GM12878 (cell line): Measurements from ENCODE around the gene C20orf96. TPM values are rescaled to one million over a fixed set of nuclear protein-coding genes. Genes with fewer than 3 reads are reported as not detected.

ENCODE experiments used
- ATAC-seq: fragments of 200-7000 bp; cut with Tn5 transposase; 3 replicates; pipeline ENCODE4 v1.9.1; 2020; ENCODE audit warnings: mild to moderate bottlenecking, moderate library complexity
- BruUV-seq: library from RNA; stranded (reverse); fragments of 400-500 nt; replicated peaks from 2 replicates; lab custom pipeline; 2021; lab: Mats Ljungman, UMichigan
- CTCF ChIA-PET: fragments of 300-600 bp; sonication (Branson Sonifier 250); formaldehyde crosslinking; extraction: SDS; loops from one replicate; lab custom pipeline; 2021; ENCODE audit warnings: inconsistent platforms; lab: Yijun Ruan, JAX
- POLR2A ChIA-PET: fragments of 350-600 bp; formaldehyde crosslinking; extraction: SDS; loops from one replicate; lab custom pipeline; 2021; ENCODE audit warnings: inconsistent platforms; lab: Charles Lee
- RAD21 ChIA-PET: fragments of 300-600 bp; sonication (Branson Sonifier 250); formaldehyde crosslinking; loops from one replicate; lab custom pipeline; 2023; ENCODE audit warnings: antibody characterized with exemption; ENCODE audit not compliant: unreplicated experiment; lab: Charles Lee
- SMC1A ChIA-PET: fragments of 300-600 bp; sonication (Branson Sonifier 250); formaldehyde crosslinking; loops from one replicate; lab custom pipeline; 2023; ENCODE audit not compliant: unreplicated experiment, uncharacterized antibody; lab: Charles Lee
- DNase-seq: peaks from one replicate; pipeline ENCODE4 v3.0.0-alpha.2; 2011; ENCODE audit warnings: low read depth, low spot score
- FAIRE-seq: peaks from 3 replicates; lab custom pipeline; 2011; peaks lifted over from hg19 to GRCh38; lab: Jason Lieb, UNC
- H2AFZ ChIP-seq: 2 replicates; pipeline ENCODE4 v1.6.0; 2011; ENCODE audit warnings: low read depth, low read length, control low read depth; ENCODE audit not compliant: control insufficient read depth
- H3K27ac ChIP-seq: 2 replicates; pipeline ENCODE4 v1.5.1; 2011; ENCODE audit warnings: control low read depth; ENCODE audit not compliant: control insufficient read depth, insufficient read depth
- H3K27me3 ChIP-seq, 2 experiments: replicated peaks in 1 of 2; 2 replicates each; pipeline versions ENCODE4 v1.6.0 to v1.6.1; 2011; ENCODE audit warnings: low read length in 1 of 2; ENCODE audit not compliant: control insufficient read depth in 2 of 2, insufficient read depth in 2 of 2
- H3K36me3 ChIP-seq, 2 experiments: 2 replicates each; pipeline ENCODE4 v1.5.1; 2011; ENCODE audit warnings: low read length in 1 of 2; ENCODE audit not compliant: control insufficient read depth in 2 of 2, insufficient read depth in 2 of 2
- H3K4me1 ChIP-seq: 2 replicates; pipeline ENCODE4 v1.6.1; 2011; ENCODE audit warnings: mild to moderate bottlenecking, low read length, moderate library complexity, mixed read lengths; ENCODE audit not compliant: control insufficient read depth, insufficient read depth
- H3K4me2 ChIP-seq: 2 replicates; pipeline ENCODE4 v1.6.0; 2011; ENCODE audit warnings: control low read depth; ENCODE audit not compliant: control insufficient read depth, insufficient read depth
- H3K4me3 ChIP-seq: fragments of 200-600 bp; sonication (generic); 2 replicates; pipeline ENCODE4 v1.5.1; 2016
- H3K79me2 ChIP-seq: 2 replicates; pipeline ENCODE4 v1.6.0; 2011; ENCODE audit warnings: low read length; ENCODE audit not compliant: control insufficient read depth, insufficient read depth
- H3K9ac ChIP-seq: 2 replicates; pipeline ENCODE4 v1.8.0; 2011; ENCODE audit warnings: low read length, control low read depth, mixed read lengths; ENCODE audit not compliant: control insufficient read depth, insufficient read depth
- H3K9me3 ChIP-seq: replicated peaks from 3 replicates; pipeline ENCODE4 v1.5.1; 2011; ENCODE audit warnings: mild to moderate bottlenecking, low read length; ENCODE audit not compliant: control insufficient read depth, insufficient read depth
- H4K20me1 ChIP-seq: 2 replicates; pipeline ENCODE4 v1.6.0; 2011; ENCODE audit not compliant: control insufficient read depth, insufficient read depth
- ATF7 ChIP-seq: fragments of 450-650 bp; IDR thresholded peaks from 2 replicates; pipeline ENCODE4 v1.6.1; 2016; ENCODE audit warnings: low read depth, mild to moderate bottlenecking
- BACH1 ChIP-seq: fragments of 450-650 bp; IDR thresholded peaks from 2 replicates; pipeline ENCODE4 v1.6.1; 2017; ENCODE audit warnings: mild to moderate bottlenecking, borderline replicate concordance
- CEBPZ ChIP-seq: fragments of 150-350 bp; IDR thresholded peaks from 2 replicates; pipeline ENCODE4 v1.6.1; 2016; ENCODE audit warnings: low read depth, low read length
- GABPA ChIP-seq: IDR thresholded peaks from 2 replicates; pipeline ENCODE4 v1.6.1; 2014; ENCODE audit warnings: antibody characterized with exemption, low read depth, mild to moderate bottlenecking, inconsistent platforms
- HCFC1 ChIP-seq: fragments of 150-350 bp; IDR thresholded peaks from 2 replicates; pipeline ENCODE4 v1.6.1; 2014; ENCODE audit warnings: low read length
- IKZF1 ChIP-seq: fragments of 450-650 bp; conservative IDR thresholded peaks from 2 replicates; pipeline ENCODE4 v1.6.1; 2017; ENCODE audit warnings: antibody characterized with exemption, mild to moderate bottlenecking
- IKZF2 ChIP-seq, 2 experiments: fragments of 450-650 bp; IDR thresholded peaks; 2 replicates each; pipeline ENCODE4 v1.6.1; 2017; ENCODE audit warnings: mild to moderate bottlenecking in 2 of 2, moderate library complexity in 2 of 2
- KAT2A ChIP-seq: conservative IDR thresholded peaks from 2 replicates; pipeline ENCODE4 v1.6.1; 2011; ENCODE audit warnings: low read depth, low read length; ENCODE audit not compliant: control insufficient read depth
- NBN ChIP-seq: fragments of 450-650 bp; IDR thresholded peaks from 2 replicates; pipeline ENCODE4 v1.6.1; 2016
- NRF1 ChIP-seq: conservative IDR thresholded peaks from 2 replicates; pipeline ENCODE4 v1.6.1; 2011; ENCODE audit warnings: mild to moderate bottlenecking, low read depth, low read length, improper control_type of control experiment
- POLR2AphosphoS5 ChIP-seq: IDR thresholded peaks from 2 replicates; pipeline ENCODE4 v1.6.1; 2011; ENCODE audit warnings: mild to moderate bottlenecking, low read length, inconsistent platforms
- SMAD5 ChIP-seq: IDR thresholded peaks from 2 replicates; pipeline ENCODE4 v1.6.1; 2016; ENCODE audit warnings: antibody characterized with exemption, low read depth
- WRNIP1 ChIP-seq: IDR thresholded peaks from 2 replicates; pipeline ENCODE4 v1.6.1; 2011; ENCODE audit warnings: low read depth, low read length, improper control_type of control experiment, borderline replicate concordance
- ZNF207 ChIP-seq: fragments of 450-650 bp; IDR thresholded peaks from 2 replicates; pipeline ENCODE4 v1.6.1; 2014; ENCODE audit warnings: antibody characterized with exemption, mild to moderate bottlenecking, borderline replicate concordance
- ZNF217 ChIP-seq: fragments of 450-650 bp; IDR thresholded peaks from 2 replicates; pipeline ENCODE4 v1.6.1; 2017; ENCODE audit warnings: antibody characterized with exemption, mild to moderate bottlenecking
- WGBS: methylation state at CpG from one replicate; pipeline ENCODE4 v1.1.6; 2016; ENCODE audit warnings: low lambda C conversion rate; ENCODE audit not compliant: insufficient replicate concordance, insufficient coverage; ENCODE audit errors: missing lambda C conversion rate; 5-methylcytosine and 5-hydroxymethylcytosine counted together
- in situ Hi-C: fragments of 300-500 bp; cut with MboI; formaldehyde crosslinking; loops from 9 replicates; pipeline ENCODE4 v1.14.3; 2018; ENCODE audit warnings: mixed read lengths
- intact Hi-C: fragments of 100-400 bp; cut with micrococcal nuclease; formaldehyde crosslinking; loops from one replicate; pipeline ENCODE4 v1.14.2; 2022; ENCODE audit not compliant: unreplicated experiment
- polyA plus RNA-seq, 11 experiments: library from polyadenylated mRNA; depleted of rRNA in 4 of 11; unstranded in 6 of 11; stranded (reverse) in 5 of 11; fragments of >200 nt; fragmentation: Nextera tagmentation in 4 of 11; fragmentation: Illumina TruSeq in 1 of 11; extraction: Ambion mirVana in 4 of 11; extraction: Trizol in 1 of 11; gene quantifications; 1 replicate in 1 of 11; 2 replicates in 10 of 11; pipeline versions ENCODE4 v1.2.1 to v1.2.3, GENCODE V29; 2011 to 2016; ENCODE audit warnings: inconsistent platforms in 2 of 11, missing spikeins in 2 of 11, low read depth in 1 of 11
- total RNA-seq, 4 experiments: library from RNA; depleted of rRNA in 3 of 4; stranded (reverse); fragments of >200 nt in 3 of 4; fragmentation: Illumina TruSeq in 1 of 4; extraction: Trizol in 1 of 4; gene quantifications; 2 replicates each; pipeline versions ENCODE4 v1.2.1 to v1.2.3, GENCODE V29; 2013 to 2021
- TF ChIP-seq, protein P1 (sequence below): fragments of 450-650 bp; IDR thresholded peaks from 2 replicates; pipeline ENCODE4 v1.6.1; 2014; ENCODE audit warnings: mild to moderate bottlenecking

Gene C20orf96
- total and polyA plus RNA-seq, 10 of the 15 experiments (the other 5 are each of a cell fraction or from before 2014, with no cell fraction given) = 1.4 to 8.6 (median 5.9) TPM

DNA sequence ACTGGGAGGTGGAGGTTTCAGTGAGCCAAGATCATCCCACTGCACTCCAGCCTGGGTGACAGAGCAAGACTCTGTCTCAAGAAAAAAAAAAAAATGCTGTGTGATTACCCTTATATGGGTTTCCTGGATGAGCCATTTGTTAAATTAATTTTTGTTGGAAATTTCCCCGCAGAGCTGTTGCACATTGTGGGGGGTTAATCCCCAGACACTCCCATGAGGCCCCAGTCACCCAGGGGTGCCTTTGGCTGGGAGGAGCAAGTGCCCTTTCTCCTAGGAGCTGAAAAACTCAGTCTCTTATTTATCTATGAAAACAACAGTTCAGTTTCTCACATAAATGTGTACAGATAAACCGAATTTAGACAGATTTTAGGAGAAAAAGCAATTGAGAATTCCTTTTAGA lies 37.7 kb downstream of the C20orf96 start:
- H3K9me3 ChIP-seq = no peaks in the 10 kb centered on the region
- ChIA-PET POLR2A (no interaction called here), SMC1A (interaction anchor here (1.2 kb wide), 1 partner anchor 9 kb away, joined by 4 read pairs; no protein-coding TSS in a partner anchor), RAD21 (interaction anchor here (1.2 kb wide), 1 partner anchor 11 kb away, joined by 3 read pairs; no protein-coding TSS in a partner anchor), CTCF (interaction anchor here (0.6 to 1.7 kb wide), 2 partner anchors 14 to 80 kb away, joined by 3 to 9 read pairs; no protein-coding TSS in a partner anchor)
- no peak overlapping the region for H3K4me2 ChIP-seq
- ATAC-seq (no peak), FAIRE-seq (no peak), DNase-seq (no peak)
- no peaks in the 10 kb centered on the region for H3K36me3 ChIP-seq
- H3K27ac ChIP-seq = no peak overlapping the region
- BruUV-seq = no TSS peak
- in situ Hi-C loops (no loop called here), intact Hi-C loops (no loop called here)
- 0% methylated on average over 2 of the region's 2 CpGs for WGBS
- no peak overlapping the region for H3K4me3 ChIP-seq
- no peak for TF ChIP-seq GABPA
- TF ChIP-seq KAT2A = no peak
- H3K79me2 ChIP-seq = no peaks in the 10 kb centered on the region
- H2AFZ ChIP-seq = no peak overlapping the region
- H4K20me1 ChIP-seq = no peaks in the 10 kb centered on the region
- H3K9ac ChIP-seq = no peak overlapping the region
- no peaks in the 10 kb centered on the region for H3K4me1 ChIP-seq
- H3K27me3 ChIP-seq = no peaks in the 10 kb centered on the region; a peak in 2 of 4 replicates

GRCh38 chr20:251354-251753 lies 39.2 kb downstream of the C20orf96 start:
- intact Hi-C loops = no loop called here
- POLR2A ChIA-PET = no interaction called here
- BruUV-seq = no TSS peak

More at GRCh38 chr20:251354-251753, 39.2 kb downstream of the C20orf96 start:
- in situ Hi-C loops = no loop called here
- WGBS = 0% methylated on average over 1 of the region's 2 CpGs
- Histone ChIP-seq H3K4me2 (no peak overlapping the region), H3K79me2 (no peaks in the 10 kb centered on the region), H3K4me1 (no peaks in the 10 kb centered on the region), H3K9ac (no peak overlapping the region), H3K9me3 (no peaks in the 10 kb centered on the region), H3K36me3 (no peaks in the 10 kb centered on the region), H3K27me3 (no peaks in the 10 kb centered on the region; a peak in 1 of 4 replicates), H3K4me3 (no peak overlapping the region), H3K27ac (no peak overlapping the region), H4K20me1 (no peaks in the 10 kb centered on the region), H2AFZ (no peak overlapping the region)
- no peak for FAIRE-seq
- ChIA-PET CTCF (no interaction called here), RAD21 (no interaction called here), SMC1A (no interaction called here)
- ATAC-seq = no peak
- no peak for DNase-seq
- TF ChIP-seq ZNF217 = no peak
- TF ChIP-seq POLR2AphosphoS5 = no peak
- no peak for TF ChIP-seq NBN
- no peak for TF ChIP-seq HCFC1
- TF ChIP-seq NRF1 = no peak
- no peak for TF ChIP-seq IKZF1
- TF ChIP-seq ATF7 = no peak
- TF ChIP-seq ZNF207 = no peak
- TF ChIP-seq IKZF2 (IDR thresholded peaks at IDR 0.05) = no peak
- TF ChIP-seq, protein P1, sequence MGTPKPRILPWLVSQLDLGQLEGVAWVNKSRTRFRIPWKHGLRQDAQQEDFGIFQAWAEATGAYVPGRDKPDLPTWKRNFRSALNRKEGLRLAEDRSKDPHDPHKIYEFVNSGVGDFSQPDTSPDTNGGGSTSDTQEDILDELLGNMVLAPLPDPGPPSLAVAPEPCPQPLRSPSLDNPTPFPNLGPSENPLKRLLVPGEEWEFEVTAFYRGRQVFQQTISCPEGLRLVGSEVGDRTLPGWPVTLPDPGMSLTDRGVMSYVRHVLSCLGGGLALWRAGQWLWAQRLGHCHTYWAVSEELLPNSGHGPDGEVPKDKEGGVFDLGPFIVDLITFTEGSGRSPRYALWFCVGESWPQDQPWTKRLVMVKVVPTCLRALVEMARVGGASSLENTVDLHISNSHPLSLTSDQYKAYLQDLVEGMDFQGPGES = no peak
- no peak for TF ChIP-seq WRNIP1
- TF ChIP-seq CEBPZ = no peak
- no peak for TF ChIP-seq BACH1
- TF ChIP-seq SMAD5 = no peak
